ENCODE data around the gene VSTM1. TPM values are rescaled to one million over a fixed set of nuclear protein-coding genes. Genes with fewer than 3 reads are reported as not detected.

Gene VSTM1
- total RNA-seq, 1 donor from 2014 or later, result 0.76 TPM

GRCh38 chr19:54021932-54022331, 41.8 kb downstream of the VSTM1 start:
- no peak for ATAC-seq

GRCh38 chr19:54021363-54021762, 42.3 kb downstream of the VSTM1 start:
- intact Hi-C loops (cut with DNase I), result loop anchor here (5.0 kb wide), 1 partner anchor 179 kb away; no protein-coding TSS in a partner anchor
- ATAC-seq (no peak), DNase-seq (ENCODE audit: low spot score) (no peak)

More at GRCh38 chr19:54021932-54022331, 41.8 kb downstream of the VSTM1 start:
- intact Hi-C loops (cut with DNase I), result loop anchor here (5.0 kb wide), 1 partner anchor 180 kb away; no protein-coding TSS in a partner anchor
- no peak for DNase-seq (ENCODE audit: low spot score)

- DNase-seq (ENCODE audit: low spot score) (no peak), ATAC-seq (no peak)
- intact Hi-C loops (cut with DNase I), result no loop called here
These were observed 46.4 kb downstream of the VSTM1 start for GRCh38 chr19:54017261-54017660.

DNA sequence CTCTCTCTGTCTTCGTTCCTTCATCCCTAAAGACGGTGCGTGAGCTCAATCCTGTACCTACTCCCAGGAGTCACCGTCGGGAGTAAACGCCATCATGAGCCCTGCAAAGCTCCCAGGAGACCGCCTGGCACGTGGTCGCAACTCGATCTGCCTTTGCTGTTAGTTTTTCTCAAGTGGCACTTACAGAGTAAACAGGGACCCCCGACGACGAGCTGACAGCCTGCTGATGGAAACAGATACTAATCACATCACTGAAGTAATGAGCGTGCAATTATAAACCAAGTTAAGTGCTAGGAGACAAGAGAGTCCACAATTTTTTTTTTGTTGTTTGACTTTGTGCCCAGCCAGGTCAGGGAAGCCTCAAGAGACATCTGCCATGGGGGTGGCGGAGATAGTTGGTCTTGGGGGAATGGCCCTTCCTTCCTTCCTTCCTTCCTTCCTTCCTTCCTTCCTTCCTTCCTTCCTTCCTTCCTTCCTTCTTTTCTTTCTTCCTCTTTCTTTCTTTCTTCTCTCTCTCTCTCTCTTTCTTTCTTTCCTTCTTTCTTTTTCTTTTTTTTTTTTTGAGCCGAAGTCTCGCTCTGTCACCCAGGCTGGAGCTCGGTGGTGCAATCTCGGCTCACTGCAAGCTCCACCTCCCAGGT, 48.7 kb downstream of the VSTM1 start:
- DNase-seq (ENCODE audit: low spot score) (no peak), ATAC-seq (no peak)
- intact Hi-C loops (cut with DNase I), result no loop called here

DNA sequence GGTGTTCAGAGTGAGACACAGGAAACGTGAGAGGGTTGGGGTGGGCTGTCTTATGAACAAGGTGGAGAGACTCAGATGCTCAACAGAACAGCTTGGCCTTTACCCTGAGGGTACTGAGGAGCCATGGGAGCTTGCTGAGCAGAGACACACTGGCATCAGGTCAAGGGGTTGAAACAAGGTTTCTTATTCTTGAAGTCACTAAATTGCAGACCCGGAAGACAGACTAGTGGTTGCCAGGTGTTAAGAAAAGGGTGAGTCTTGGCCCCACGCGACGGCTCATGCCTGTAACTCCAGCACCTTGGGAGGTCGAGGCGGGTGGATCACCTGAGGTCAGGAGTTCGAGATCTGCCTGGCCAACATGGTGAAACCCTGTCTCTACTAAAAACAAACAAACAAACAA, 49.8 kb downstream of the VSTM1 start:
- intact Hi-C loops (cut with DNase I), result no loop called here
- ATAC-seq (no peak), DNase-seq (ENCODE audit: low spot score) (no peak)

DNA sequence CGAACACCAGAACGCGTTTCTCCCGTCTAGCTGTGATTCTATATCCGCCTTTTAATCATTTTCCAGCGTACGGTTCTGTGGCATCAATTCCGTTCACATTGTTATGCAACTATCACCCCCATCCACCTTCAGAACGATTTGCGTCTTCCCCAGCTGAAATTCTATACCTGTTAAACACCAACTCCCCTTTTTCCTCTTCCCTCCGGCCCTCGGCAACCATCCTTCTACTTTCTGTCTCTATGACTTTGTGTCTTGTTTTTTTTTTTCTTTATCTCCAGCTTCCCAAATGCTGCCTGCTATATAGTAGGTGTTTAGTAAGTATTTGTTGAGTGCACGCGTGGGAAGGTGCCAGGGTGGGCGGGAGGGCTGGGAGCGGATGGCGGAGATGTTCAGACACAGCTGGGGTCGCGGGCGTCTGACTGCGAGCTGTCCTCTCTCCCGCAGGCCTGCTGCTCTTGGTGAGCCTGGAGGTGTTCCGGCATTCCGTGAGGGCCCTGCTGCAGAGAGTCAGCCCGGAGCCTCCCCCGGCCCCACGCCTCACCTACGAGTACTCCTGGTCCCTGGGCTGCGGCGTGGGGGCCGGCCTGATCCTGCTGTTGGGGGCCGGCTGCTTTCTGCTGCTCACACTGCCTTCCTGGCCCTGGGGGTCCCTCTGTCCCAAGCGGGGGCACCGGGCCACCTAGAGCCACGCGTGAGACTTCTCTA, 52.0 kb downstream of the VSTM1 start:
- intact Hi-C loops (cut with DNase I), result no loop called here
- DNase-seq (ENCODE audit: low spot score) (no peak), ATAC-seq (no peak)

- DNase-seq (ENCODE audit: low spot score), result no peak
- intact Hi-C loops (cut with DNase I), result no loop called here
- ATAC-seq, result no peak
These were observed 53.2 kb downstream of the VSTM1 start for GRCh38 chr19:54010474-54010873.

DNA sequence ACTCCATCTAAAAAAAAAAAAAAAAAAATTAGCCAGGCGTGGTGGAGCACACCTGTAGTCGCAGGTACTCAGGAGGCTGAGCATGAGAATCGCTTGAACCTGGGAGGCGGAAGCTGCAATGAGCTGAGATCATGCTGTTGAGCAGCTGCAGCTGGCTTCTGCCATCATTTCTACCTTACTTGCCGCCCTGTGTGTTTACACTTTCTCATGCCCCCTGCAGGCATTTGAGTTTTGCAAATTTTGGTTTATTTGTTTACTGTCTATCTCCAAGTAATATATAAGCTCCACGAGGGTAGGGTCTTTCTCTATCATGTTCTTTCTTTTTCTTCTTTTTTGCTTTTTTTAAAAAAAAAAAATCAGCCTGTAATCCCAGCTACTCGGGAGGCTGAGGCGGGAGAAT, 54.3 kb downstream of the VSTM1 start:
- DNase-seq (ENCODE audit: low spot score), result no peak
- intact Hi-C loops (cut with DNase I), result no loop called here
- ATAC-seq, result no peak

DNA sequence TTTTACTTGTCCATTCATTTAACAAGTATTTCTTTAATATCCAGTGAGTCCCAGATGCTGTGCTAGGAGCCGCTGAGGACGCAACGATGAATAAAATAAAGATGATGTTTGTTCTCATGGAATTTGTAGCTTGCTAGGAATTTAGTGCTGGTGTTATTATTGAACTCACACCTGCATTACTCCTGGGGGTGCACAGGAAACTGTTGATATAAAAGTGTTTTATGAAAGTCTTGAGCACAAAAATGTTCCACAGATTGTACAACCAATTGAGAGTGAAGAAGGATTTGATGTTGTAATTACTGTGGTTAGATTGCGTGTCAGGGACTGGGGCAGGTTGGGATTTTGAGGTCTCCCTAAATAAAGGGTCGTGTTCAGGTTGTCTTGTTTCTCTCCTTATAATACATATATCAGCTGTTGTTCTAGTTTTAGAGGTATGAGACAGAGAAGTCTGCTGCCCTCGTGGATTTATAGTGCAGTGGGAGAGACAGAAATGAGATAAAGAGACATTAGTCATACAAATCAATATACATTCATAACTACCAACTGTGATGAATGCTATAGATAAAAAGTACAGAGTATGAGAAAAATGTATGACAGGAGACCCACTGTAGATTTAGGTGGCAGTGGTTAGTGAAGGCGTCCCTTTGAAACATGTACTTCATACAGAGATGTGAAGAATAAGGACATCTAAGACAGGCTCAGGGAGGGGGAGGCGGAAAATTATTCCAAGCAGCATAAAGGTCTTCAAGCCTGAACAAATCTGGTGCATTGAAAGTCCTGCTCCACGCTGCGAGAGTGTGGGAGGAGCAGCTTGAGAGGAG, 61.0 kb downstream of the VSTM1 start:
- intact Hi-C loops (cut with DNase I), result no loop called here
- ATAC-seq, result no peak

GRCh38 chr19:54001496-54001895, 62.2 kb downstream of the VSTM1 start:
- ATAC-seq, result no peak

More for the DNA sequence above, 61.0 kb downstream of the VSTM1 start:
- no peak for DNase-seq (ENCODE audit: low spot score)

GRCh38 chr19:53999694-54000093, 64.0 kb downstream of the VSTM1 start:
- intact Hi-C loops (cut with DNase I), result no loop called here
- no peak for DNase-seq (ENCODE audit: low spot score)
- no peak for ATAC-seq

More at GRCh38 chr19:54001496-54001895, 62.2 kb downstream of the VSTM1 start:
- DNase-seq (ENCODE audit: low spot score), result no peak
- intact Hi-C loops (cut with DNase I), result no loop called here

- DNase-seq (ENCODE audit: low spot score) (no peak), ATAC-seq (no peak)
- intact Hi-C loops (cut with DNase I), result no loop called here
These were observed 65.5 kb downstream of the VSTM1 start for GRCh38 chr19:53998223-53998622.

DNA sequence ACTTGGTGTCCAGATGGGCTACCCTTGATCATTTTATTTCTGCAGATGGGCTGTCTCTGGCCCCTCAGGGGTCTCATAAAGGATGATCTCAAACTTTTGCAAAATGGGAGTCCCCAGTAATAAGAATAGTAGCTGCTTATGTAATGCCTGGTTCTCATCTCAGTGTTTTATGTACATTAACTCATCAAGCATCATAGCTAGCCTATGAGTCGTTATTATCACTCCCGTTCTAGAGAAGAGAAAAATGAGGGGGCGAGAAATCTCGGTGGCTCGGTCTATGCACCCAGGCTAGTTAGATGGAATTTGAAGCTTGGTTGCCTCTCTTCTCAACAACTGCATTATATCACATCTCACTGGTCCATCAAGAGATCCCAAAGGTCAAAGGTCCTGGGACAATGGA, 68.9 kb downstream of the VSTM1 start:
- ATAC-seq (no peak), DNase-seq (ENCODE audit: low spot score) (no peak)
- intact Hi-C loops (cut with DNase I), result no loop called here

DNA sequence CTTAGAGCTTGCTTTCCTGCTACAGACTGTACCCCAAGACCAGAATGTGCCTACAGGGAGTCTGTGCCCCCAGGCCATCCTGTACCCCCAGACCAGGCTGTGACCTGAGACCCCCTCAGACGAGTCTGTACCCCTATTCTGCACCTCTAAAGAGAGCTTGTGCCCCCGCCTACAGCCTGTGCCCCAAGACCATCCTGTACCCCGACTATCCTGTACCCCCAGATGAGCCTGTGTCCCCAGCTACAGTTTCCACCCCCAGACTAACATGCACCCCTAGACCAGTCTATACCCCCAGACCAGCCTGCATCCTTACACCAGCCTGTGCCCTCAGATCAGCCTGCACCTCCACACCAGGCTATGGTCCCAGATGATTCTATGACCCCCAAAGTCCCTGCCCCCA, 70.2 kb downstream of the VSTM1 start:
- DNase-seq (ENCODE audit: low spot score), result no peak
- ATAC-seq, result no peak
- intact Hi-C loops (cut with DNase I), result no loop called here

GRCh38 chr19:53992815-53993214, 70.9 kb downstream of the VSTM1 start:
- DNase-seq (ENCODE audit: low spot score) (no peak), ATAC-seq (no peak)
- intact Hi-C loops (cut with DNase I), result no loop called here

DNA sequence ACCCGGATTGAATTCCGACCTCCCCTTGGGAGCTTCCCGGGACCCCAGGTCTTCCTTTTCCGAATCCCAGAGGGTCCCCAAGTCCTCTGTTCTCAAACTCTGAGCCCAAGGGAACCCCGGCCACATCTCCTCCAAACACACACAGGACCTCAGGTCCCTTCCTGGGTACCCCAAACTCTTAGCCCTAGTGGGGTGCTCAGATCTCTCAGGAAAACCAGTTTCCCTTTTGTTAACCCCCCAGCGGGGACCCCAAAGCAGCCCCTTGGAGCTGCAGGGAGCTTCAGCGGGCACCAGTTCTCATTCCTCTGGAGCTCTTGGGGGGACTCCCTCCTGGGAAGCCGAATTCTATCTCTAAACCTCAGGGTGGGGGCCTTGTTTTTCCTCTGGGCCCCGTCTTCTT, 71.5 kb downstream of the VSTM1 start:
- intact Hi-C loops (cut with DNase I), result no loop called here
- DNase-seq (ENCODE audit: low spot score), result no peak
- no peak for ATAC-seq

DNA sequence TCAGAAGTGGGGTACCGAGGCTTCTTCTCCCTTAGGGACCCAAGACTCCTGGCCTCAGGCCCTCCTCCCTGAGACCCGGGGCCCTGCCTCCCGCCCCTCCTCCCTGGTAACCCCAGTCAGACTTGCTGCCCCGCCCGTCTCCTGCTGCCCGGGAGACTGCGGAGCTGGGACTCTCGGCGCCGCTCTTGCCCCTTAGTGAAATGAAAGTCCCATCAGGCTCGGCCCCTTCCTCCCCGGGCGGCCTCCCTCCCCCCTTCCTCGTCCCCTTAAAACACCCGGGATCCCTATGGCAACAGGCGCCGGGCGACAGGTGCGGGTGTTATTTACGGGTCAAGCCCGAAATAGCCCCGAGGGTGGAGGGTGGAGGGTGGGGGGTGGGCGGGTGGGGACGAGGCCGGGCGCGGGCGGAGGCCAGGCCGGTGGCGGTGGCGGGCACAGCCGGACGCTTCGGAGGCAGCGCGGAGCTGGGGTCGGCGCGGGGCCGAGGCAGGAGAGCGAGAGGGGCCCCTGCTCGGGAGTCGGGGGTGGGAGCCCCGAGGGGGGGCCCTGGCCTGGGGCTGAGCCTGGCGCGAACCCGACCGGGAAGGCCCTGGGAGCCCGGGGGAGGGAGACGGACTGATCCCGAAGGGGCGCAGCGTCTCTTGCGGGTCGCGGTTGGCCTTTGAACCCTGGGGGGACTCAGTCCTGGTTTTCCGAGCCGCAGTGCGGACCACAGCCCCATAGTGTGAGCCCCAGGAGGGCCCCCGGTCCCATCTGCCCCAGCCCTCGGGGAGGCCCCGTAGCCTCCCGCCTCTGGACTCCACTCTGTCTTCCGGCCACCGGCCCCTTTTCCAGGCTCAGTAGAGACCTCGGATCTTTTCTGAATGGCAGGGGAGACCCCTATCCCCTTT, 72.2 kb downstream of the VSTM1 start, which contains the start of gene CACNG6:
TSS of gene CACNG6 (plus strand) at position 414 of the 890 bp plus-strand sequence. CDS start 1,241 bp downstream, outside the sequence.
- intact Hi-C loops (cut with DNase I), result no loop called here
- DNase-seq (ENCODE audit: low spot score) (no peak), ATAC-seq (no peak)
